H1 (cell line): ENCODE measurements around the gene RYR3. TPM values are rescaled to one million over a fixed set of nuclear protein-coding genes. Genes with fewer than 3 reads are reported as not detected.

ENCODE experiments used
- BACH1 ChIP-seq: IDR thresholded peaks from 2 replicates; pipeline ENCODE4 v1.6.1; 2012; ENCODE audit warnings: low read length, improper control_type of control experiment
- CHD7 ChIP-seq: fragments of 300-600 bp; sonication (generic); IDR thresholded peaks from 2 replicates; pipeline ENCODE4 v1.7.1; 2012; ENCODE audit warnings: low read length, moderate library complexity, mild to moderate bottlenecking, inconsistent platforms; ENCODE audit not compliant: insufficient replicate concordance
- POU5F1 ChIP-seq: IDR thresholded peaks from 2 replicates; pipeline ENCODE4 v1.6.1; 2011; ENCODE audit warnings: low read depth, mild to moderate bottlenecking, low read length, moderate library complexity
- RBBP5 ChIP-seq: IDR thresholded peaks from 2 replicates; pipeline ENCODE4 v1.7.1; 2012; ENCODE audit warnings: low read depth, mild to moderate bottlenecking, inconsistent platforms, low read length, moderate library complexity, borderline replicate concordance
- TCF12 ChIP-seq: IDR thresholded peaks from 2 replicates; pipeline ENCODE4 v1.6.1; 2011; ENCODE audit warnings: low read depth, mild to moderate bottlenecking, low read length
- polyA plus RNA-seq, 7 experiments: library from polyadenylated mRNA; depleted of rRNA in 3 of 7; stranded (reverse) in 5 of 7; unstranded in 2 of 7; fragments of >200 nt in 5 of 7; fragments of 200-250 nt in 2 of 7; gene quantifications; 1 replicate in 5 of 7; 2 replicates in 1 of 7; 4 replicates in 1 of 7; pipeline versions ENCODE4 v1.2.1 to v1.2.3, GENCODE V29; 2011 to 2013; ENCODE audit warnings: missing spikeins in 2 of 7, mixed read lengths in 2 of 7
- total RNA-seq: library from RNA; stranded (reverse); fragmentation: NEBNext Ultra II Directional; extraction: Animal tissue kit (Norgen Biotek cat#: 25700); gene quantifications from 2 replicates; pipeline ENCODE4 v1.2.1, GENCODE V29; 2021

Gene RYR3
- total and polyA plus RNA-seq, 2 of the 8 experiments (the other 6 are each of a cell fraction or from before 2014, with no cell fraction given), result 0.33 to 3.4 TPM

GRCh38 chr15:33742306-33742705, 431.5 kb downstream of the RYR3 start (continued):
- no peak for TF ChIP-seq CHD7
- TF ChIP-seq POU5F1, result no peak
- TF ChIP-seq TCF12, result no peak
- no peak for TF ChIP-seq RBBP5
- TF ChIP-seq BACH1, result no peak
